BLaER1 treated with 17β-estradiol and CSF1 and Interleukin-3, amounts not matched to agents 10 nM and 100 nM (cell line): ENCODE data around the gene B3GALT6.
"Not testable (repeated sequence)": the region's sequence is repeated elsewhere in the genome, so short reads cannot be mapped to it uniquely, and the experiment has no call there.

Source experiments
- H3K27ac ChIP-seq, 11 experiments: shearing (Covaris generic); formaldehyde crosslinking; 2 replicates each; pipeline ENCODE4 v1.8.1; 2022
- H3K27me3 ChIP-seq, 11 experiments: shearing (Covaris generic); formaldehyde crosslinking; 2 replicates each; pipeline ENCODE4 v1.8.1; 2022
- H3K36me3 ChIP-seq, 11 experiments: shearing (Covaris generic); formaldehyde crosslinking; 2 replicates each; pipeline ENCODE4 v1.8.1; 2022
- H3K4me1 ChIP-seq, 10 experiments: shearing (Covaris generic); formaldehyde crosslinking; 2 replicates each; pipeline ENCODE4 v1.8.1; 2022
- H3K4me2 ChIP-seq, 11 experiments: shearing (Covaris generic); formaldehyde crosslinking; 2 replicates each; pipeline ENCODE4 v1.8.1; 2022
- H3K4me3 ChIP-seq, 10 experiments: shearing (Covaris generic); formaldehyde crosslinking; 2 replicates each; pipeline ENCODE4 v1.8.1; 2022
- H3K9ac ChIP-seq, 11 experiments: shearing (Covaris generic); formaldehyde crosslinking; 2 replicates each; pipeline ENCODE4 v1.8.1; 2022
- H3K9me3 ChIP-seq, 11 experiments: shearing (Covaris generic); formaldehyde crosslinking; replicated peaks in 1 of 11; 2 replicates each; pipeline ENCODE4 v1.8.1; 2022
- H4K20me1 ChIP-seq, 11 experiments: shearing (Covaris generic); formaldehyde crosslinking; 2 replicates each; pipeline ENCODE4 v1.8.1; 2022
- Cebpa-rat ChIP-seq, 11 experiments: shearing (Covaris generic); IDR thresholded peaks; 2 replicates each; pipeline ENCODE4 v1.8.1; 2022

B3GALT6 gene

DNA sequence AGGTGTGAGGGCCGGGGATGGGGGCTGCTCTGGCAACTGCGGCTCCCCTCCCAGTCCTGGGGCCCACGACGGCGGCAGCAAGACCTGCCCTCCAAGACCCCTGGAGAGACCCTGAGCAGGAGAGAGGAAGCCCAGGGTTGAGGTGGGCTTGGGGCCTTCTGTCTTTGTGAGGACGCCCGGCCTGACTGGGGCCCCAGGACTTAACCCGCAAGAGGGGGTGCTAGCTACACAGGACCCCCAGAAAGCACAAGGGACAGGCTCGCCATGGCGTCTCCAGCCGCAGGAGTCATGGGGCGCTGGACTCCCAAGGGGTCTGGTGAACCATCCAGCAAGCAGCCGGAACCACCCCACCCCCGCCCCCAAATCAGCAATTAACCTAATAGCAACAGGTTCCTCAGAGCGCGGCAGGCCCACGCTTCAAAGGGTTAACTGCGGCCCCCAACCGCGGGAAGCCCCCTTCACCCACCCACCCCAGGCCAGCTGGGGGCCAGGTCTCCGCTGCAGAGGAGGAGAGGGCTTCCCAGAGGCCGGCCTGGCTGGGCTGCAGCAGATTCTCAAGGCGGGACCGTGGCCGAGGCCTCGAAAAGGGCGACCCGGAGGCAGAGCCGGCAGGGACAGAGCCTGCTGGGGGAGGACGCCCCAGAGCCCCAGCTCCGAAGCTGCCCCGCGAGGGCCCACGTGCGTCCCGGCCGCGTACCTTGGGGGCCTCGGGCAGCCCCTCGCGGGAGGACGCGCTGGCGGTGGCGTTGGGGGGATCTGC lies 14.0 kb downstream of the B3GALT6 start:
- no peaks in the 10 kb centered on the region for H3K9me3 ChIP-seq
- peak overlapping the region in 6 of 11 experiments; percentile 5 to 37 (median 26); a peak in 8 of 22 replicates for H3K4me2 ChIP-seq
- H3K36me3 ChIP-seq: no peaks in the 10 kb centered on the region
- TF ChIP-seq Cebpa-rat (IDR thresholded peaks at IDR 0.05): no peak
- H3K9ac ChIP-seq: no peak overlapping the region
- H3K4me3 ChIP-seq: no peak overlapping the region
- peaks cover 34 to 62% (median 46%) of the 10 kb centered on the region in 11 experiments for H3K27me3 ChIP-seq
- peaks cover 39 to 83% (median 76%) of the 10 kb centered on the region in 11 experiments; a peak in 21 of 22 replicates for H4K20me1 ChIP-seq
- H3K4me1 ChIP-seq: peaks cover 18 to 73% (median 51%) of the 10 kb centered on the region in 10 experiments
- H3K27ac ChIP-seq: no peak overlapping the region

DNA sequence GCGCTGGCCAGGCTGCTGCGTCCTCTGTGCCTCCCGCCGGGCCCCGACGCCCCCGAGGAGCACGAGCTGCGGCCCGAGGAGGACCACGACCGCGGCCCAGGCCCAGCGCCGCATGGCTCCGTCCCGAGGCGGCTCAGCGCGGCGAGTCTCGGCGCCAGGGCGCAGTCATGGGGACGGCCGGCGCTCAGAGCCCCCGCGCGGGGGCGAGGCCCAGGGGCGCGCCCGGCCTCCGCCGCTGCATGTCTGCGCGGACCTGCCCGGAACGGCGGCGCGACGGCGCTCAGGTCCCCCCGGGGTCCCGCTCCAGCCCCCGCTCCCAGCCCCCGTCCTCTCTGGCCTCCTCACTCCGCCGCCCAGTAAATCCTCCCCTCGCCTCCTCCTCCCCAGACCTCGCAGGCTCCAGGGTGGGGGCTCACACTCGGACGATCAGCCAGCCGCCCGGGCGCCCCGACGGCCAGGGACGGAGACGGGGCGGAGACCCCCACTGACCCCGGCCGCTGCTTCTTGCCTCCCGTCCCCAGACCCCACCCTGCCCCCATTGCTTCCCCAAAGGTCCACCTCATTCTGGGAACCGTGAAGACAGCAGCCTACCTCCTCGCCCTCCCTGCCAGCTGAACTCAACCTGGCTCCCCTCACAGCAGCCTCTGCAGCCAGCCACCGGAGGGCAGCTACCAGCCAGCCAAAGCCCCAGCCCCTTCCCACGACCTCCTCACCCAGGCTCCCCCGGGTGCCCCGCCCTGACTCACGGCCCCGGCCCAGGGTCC lies 14.7 kb downstream of the B3GALT6 start, which contains the start of gene C1QTNF12:
Gene C1QTNF12 (minus strand): TSS at position 146 of the 764 bp plus-strand sequence. CDS start 32 bp downstream, at position 114.
- no peak for TF ChIP-seq Cebpa-rat (IDR thresholded peaks at IDR 0.05)
- Histone ChIP-seq H3K9me3 (no peaks in the 10 kb centered on the region), H3K27me3 (peaks cover 34 to 61% (median 46%) of the 10 kb centered on the region in 11 experiments), H3K36me3 (peaks cover 0 to 3% (median 0%) of the 10 kb centered on the region in 11 experiments; a peak in 2 of 22 replicates), H4K20me1 (peaks cover 41 to 82% (median 71%) of the 10 kb centered on the region in 11 experiments; a peak in 21 of 22 replicates), H3K27ac (no peak within 1 kb of the TSS), H3K9ac (no peak within 1 kb of the TSS), H3K4me3 (no peak within 1 kb of the TSS), H3K4me2 (peak within 1 kb of the TSS in 6 of 11 experiments; percentile 5 to 37 (median 26); a peak in 8 of 22 replicates), H3K4me1 (peaks cover 17 to 73% (median 51%) of the 10 kb centered on the region in 10 experiments)

DNA sequence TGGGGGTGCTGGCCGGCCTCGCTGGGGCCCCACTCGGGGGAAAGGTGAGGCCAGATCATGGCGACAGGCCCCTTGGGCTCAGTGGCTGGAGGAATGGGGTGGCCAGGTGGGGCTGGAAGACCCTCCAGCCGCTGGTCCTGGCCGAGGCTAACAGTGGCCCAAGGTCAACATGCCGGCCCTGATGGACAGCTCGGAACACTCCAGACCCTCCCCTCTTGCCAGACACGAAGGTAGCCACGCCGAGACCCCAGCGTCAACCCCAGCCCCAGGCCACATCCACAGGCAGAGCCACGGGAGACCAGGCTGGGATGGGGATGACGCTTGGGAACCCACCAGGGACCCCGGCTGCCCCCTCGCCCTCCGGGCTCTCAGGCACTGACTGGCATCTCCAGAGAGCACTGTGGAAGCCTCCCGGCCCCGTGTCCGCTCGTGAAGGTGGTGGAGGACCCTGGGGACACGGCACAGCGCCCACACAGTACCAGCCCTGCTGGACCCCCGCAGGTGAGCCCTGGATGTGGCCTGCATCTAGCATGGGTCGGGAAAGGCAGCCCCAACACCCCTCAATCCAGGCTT lies 15.4 kb downstream of the B3GALT6 start:
- peaks cover 17 to 73% (median 48%) of the 10 kb centered on the region in 10 experiments for H3K4me1 ChIP-seq
- H3K4me3 ChIP-seq: no peak overlapping the region
- H3K27me3 ChIP-seq: peaks cover 34 to 54% (median 46%) of the 10 kb centered on the region in 11 experiments
- TF ChIP-seq Cebpa-rat (IDR thresholded peaks at IDR 0.05): no peak
- no peaks in the 10 kb centered on the region for H3K9me3 ChIP-seq
- H4K20me1 ChIP-seq: peaks cover 42 to 82% (median 67%) of the 10 kb centered on the region in 11 experiments; a peak in 21 of 22 replicates
- H3K27ac ChIP-seq: no peak overlapping the region
- H3K9ac ChIP-seq: no peak overlapping the region
- peak overlapping the region in 1 of 11 experiments; percentile 2; a peak in 1 of 22 replicates for H3K4me2 ChIP-seq
- H3K36me3 ChIP-seq: peaks cover 0 to 10% (median 4%) of the 10 kb centered on the region in 11 experiments; a peak in 14 of 22 replicates

DNA sequence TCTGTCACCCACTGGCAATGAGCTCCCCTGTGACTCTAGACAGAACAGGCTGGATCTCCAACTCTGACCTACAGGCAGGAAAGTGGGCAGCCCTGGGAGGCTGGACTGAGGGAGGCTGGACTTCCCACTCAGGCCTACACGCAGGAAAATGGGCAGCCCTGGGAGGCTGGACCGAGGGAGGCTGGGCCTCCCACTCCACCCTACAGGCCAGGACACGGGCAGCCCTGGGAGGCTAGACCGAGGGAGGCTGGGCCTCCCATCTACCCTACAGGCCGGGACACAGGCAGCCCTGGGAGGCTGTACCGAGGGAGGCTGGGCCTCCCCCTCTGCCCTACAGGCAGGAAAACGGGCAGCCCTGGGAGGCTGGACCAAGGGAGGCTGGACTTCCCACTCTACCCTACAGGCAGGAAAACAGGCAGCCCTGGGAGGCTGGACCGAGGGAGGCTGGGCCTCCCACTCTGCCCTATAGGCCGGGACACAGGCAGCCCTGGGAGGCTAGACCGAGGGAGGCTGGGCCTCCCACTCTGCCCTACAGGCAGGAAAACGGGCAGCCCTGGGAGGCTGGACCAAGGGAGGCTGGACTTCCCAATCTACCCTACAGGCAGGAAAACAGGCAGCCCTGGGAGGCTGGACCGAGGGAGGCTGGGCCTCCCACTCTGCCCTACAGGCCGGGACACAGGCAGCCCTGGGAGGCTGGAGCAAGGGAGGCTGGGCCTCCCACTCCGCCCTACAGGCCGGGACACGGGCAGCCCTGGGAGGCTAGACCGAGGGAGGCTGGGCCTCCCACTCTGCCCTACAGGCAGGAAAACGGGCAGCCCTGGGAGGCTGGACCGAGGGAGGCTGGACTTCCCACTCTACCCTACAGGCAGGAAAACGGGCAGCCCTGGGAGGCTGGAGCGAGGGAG lies 16.2 kb downstream of the B3GALT6 start:
- H3K4me3 ChIP-seq, H3K27ac ChIP-seq, H3K9me3 ChIP-seq, H3K4me2 ChIP-seq, H3K9ac ChIP-seq: not testable (repeated sequence)
- H3K4me1 ChIP-seq: peaks cover 17 to 73% (median 50%) of the 10 kb centered on the region in 10 experiments
- H3K36me3 ChIP-seq: peaks cover 5 to 18% (median 11%) of the 10 kb centered on the region in 11 experiments; a peak in 20 of 22 replicates
- H4K20me1 ChIP-seq: peaks cover 50 to 84% (median 70%) of the 10 kb centered on the region in 11 experiments; a peak in 21 of 22 replicates
- H3K27me3 ChIP-seq: peaks cover 34 to 48% (median 45%) of the 10 kb centered on the region in 11 experiments

DNA sequence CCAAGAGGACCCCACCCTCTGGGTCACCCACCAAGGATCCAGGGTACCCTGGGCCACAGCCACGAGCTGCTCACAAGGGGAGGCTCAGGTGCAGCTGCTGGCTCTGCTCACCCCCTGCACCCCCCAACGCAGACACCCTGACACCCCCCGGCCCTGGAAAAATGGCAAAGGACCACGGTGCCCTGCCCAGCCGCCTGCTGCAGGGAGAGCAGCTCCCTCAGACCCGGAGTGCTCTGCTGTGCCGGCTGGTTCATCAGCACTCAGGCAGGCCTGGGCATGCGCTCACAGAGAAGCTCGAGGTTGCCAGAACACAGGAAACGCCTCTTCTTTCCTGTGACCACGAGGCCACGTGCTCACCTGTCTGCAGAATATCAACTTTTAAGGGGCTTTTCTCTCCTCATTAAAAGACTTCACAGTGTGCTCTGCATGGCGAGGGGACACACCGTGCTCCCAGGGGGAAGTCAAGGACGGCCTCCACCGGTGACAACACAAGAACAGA lies 18.8 kb downstream of the B3GALT6 start:
- H3K4me2 ChIP-seq: peak overlapping the region; percentile 74 to 99 (median 86)
- peak overlapping the region in 2 of 10 experiments; percentile 19 to 29; a peak in 2 of 20 replicates for H3K4me3 ChIP-seq
- H3K27me3 ChIP-seq: peaks cover 26 to 29% (median 28%) of the 10 kb centered on the region in 11 experiments
- H4K20me1 ChIP-seq: peaks cover 71 to 91% (median 82%) of the 10 kb centered on the region in 11 experiments
- peak overlapping the region in 8 of 11 experiments; percentile 12 to 74 (median 44); a peak in 11 of 22 replicates for H3K27ac ChIP-seq
- TF ChIP-seq Cebpa-rat (IDR thresholded peaks at IDR 0.05): no peak
- H3K4me1 ChIP-seq: peaks cover 31 to 83% (median 66%) of the 10 kb centered on the region in 10 experiments
- peak overlapping the region in 10 of 11 experiments; percentile 1 to 66 (median 46); a peak in 18 of 22 replicates for H3K9ac ChIP-seq
- peaks cover 25 to 41% (median 37%) of the 10 kb centered on the region in 11 experiments for H3K36me3 ChIP-seq
- H3K9me3 ChIP-seq: no peaks in the 10 kb centered on the region

DNA sequence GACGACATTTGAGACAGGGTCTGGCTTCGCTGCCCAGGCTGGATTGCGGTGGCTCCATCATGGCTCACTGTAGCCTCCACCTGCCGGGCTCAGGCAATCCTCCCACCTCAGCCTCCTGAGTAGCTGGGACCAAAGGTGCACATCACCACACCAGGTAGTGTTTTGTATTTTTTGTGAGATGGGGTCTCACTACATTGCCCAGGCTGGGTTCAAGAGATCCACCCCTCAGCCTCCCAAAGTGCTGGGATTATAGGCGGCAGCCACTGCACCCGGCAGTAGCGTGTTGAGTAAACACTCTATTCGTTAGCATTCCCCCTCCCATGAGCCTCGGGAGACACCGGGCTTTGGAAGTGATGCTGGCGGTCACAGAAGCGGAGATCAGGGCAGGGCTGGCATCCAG lies 21.3 kb downstream of the B3GALT6 start:
- Histone ChIP-seq H3K27ac (no peak overlapping the region), H3K4me1 (peaks cover 53 to 89% (median 85%) of the 10 kb centered on the region in 10 experiments), H4K20me1 (peaks cover 57 to 89% (median 73%) of the 10 kb centered on the region in 11 experiments), H3K4me3 (no peak overlapping the region), H3K9ac (no peak overlapping the region), H3K9me3 (peaks cover 0 to 4% (median 0%) of the 10 kb centered on the region in 11 experiments; a peak in 2 of 22 replicates), H3K27me3 (peaks cover 1 to 4% (median 3%) of the 10 kb centered on the region in 11 experiments; a peak in 21 of 22 replicates), H3K4me2 (peak overlapping the region in 6 of 11 experiments; percentile 29 to 88 (median 46); a peak in 7 of 22 replicates), H3K36me3 (peaks cover 34 to 57% (median 51%) of the 10 kb centered on the region in 11 experiments)
- TF ChIP-seq Cebpa-rat (IDR thresholded peaks at IDR 0.05): no peak

DNA sequence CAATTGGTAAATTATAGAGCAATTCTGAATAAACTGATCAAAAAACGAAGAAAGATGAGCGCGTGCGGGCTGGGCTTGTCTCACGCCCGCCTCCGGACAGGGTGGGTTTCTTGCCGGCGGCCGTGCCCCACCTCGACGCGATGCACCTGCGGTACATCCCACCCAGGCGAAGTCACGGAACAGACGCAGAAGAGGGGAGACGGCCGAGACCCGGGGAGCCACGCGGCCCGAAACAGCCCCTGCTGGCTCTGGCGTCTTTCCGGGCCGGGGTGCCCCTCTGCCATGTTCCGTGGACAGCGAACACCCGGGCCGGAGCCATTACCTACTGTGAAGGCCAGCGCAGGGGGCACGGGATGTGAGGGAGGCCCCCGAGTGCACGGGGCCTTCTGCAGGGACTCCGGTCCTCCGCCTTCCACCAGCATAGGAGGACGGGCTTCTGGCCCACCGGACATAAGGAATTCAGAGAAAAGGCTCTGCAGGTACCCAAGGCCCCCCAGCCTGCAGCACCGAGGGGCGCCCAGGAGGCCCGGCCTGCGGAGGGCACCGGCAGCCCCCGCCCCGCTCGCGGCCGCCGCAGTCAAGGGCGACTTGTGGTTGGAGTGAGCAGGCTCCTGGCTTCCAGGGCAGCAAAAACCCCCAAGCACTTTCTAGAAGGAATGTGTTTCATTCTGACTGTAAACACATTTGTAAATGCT lies 22.1 kb downstream of the B3GALT6 start:
- Histone ChIP-seq H3K36me3 (peaks cover 38 to 65% (median 59%) of the 10 kb centered on the region in 11 experiments), H3K27ac (peak overlapping the region in 5 of 11 experiments; percentile 4 to 76 (median 72); a peak in 4 of 22 replicates), H4K20me1 (peaks cover 63 to 95% (median 79%) of the 10 kb centered on the region in 11 experiments), H3K4me2 (peak overlapping the region in 10 of 11 experiments; percentile 56 to 98 (median 85); a peak in 16 of 22 replicates), H3K4me3 (no peak overlapping the region), H3K9me3 (peaks cover 0 to 4% (median 0%) of the 10 kb centered on the region in 11 experiments; a peak in 2 of 22 replicates), H3K4me1 (peaks cover 61 to 97% (median 93%) of the 10 kb centered on the region in 10 experiments), H3K27me3 (no peaks in the 10 kb centered on the region), H3K9ac (peak overlapping the region in 5 of 11 experiments; percentile 6 to 75 (median 69); a peak in 7 of 22 replicates)
- TF ChIP-seq Cebpa-rat (IDR thresholded peaks at IDR 0.05): no peak
